Lower leg skin (tissue), 3 donors: ENCODE measurements around the gene SLC7A10.

Source experiments
- POLR2A ChIP-seq, 2 donors: fragments of 450-650 bp; IDR thresholded peaks; one replicate each; pipeline ENCODE4 v1.6.1; 2016 to 2017; ENCODE audit warnings: antibody characterized with exemption in 2 of 2, mild to moderate bottlenecking in 1 of 2, moderate library complexity in 1 of 2
- TF ChIP-seq, protein P1 (sequence below), 3 donors: fragments of 450-650 bp; IDR thresholded peaks; one replicate each; pipeline ENCODE4 v1.5.1; 2016; ENCODE audit warnings: antibody characterized with exemption in 3 of 3, mild to moderate bottlenecking in 3 of 3, moderate library complexity in 2 of 3

GRCh38 chr19:33234736-33235135 lies 9.1 kb upstream of the SLC7A10 start:
- TF ChIP-seq, protein P1, sequence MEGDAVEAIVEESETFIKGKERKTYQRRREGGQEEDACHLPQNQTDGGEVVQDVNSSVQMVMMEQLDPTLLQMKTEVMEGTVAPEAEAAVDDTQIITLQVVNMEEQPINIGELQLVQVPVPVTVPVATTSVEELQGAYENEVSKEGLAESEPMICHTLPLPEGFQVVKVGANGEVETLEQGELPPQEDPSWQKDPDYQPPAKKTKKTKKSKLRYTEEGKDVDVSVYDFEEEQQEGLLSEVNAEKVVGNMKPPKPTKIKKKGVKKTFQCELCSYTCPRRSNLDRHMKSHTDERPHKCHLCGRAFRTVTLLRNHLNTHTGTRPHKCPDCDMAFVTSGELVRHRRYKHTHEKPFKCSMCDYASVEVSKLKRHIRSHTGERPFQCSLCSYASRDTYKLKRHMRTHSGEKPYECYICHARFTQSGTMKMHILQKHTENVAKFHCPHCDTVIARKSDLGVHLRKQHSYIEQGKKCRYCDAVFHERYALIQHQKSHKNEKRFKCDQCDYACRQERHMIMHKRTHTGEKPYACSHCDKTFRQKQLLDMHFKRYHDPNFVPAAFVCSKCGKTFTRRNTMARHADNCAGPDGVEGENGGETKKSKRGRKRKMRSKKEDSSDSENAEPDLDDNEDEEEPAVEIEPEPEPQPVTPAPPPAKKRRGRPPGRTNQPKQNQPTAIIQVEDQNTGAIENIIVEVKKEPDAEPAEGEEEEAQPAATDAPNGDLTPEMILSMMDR (IDR thresholded peaks at IDR 0.05) = no peak
- TF ChIP-seq POLR2A (IDR thresholded peaks at IDR 0.05) = no peak
